ENCODE results near the gene ZFAND3. TPM values are rescaled to one million over a fixed set of nuclear protein-coding genes. Genes with fewer than 3 reads are reported as not detected.
A peak's percentile ranks its signal among the peaks of the same experiment; 100 is the strongest.

Gene ZFAND3
- total RNA-seq, 6 donors from 2014 or later = 26.2 to 66.4 (median 55.5) TPM

GRCh38 chr6:38161754-38162492, 342.4 kb downstream of the ZFAND3 start:
- no peak for ATAC-seq (ENCODE audit: low FRiP score in 2 of 2)
- DNase-seq = no peak
- 83 to 85% methylated on average over 12 to 15 of the region's 15 CpGs for WGBS, 2 donors

GRCh38 chr6:38162493-38163185, 343.1 kb downstream of the ZFAND3 start:
- ATAC-seq (ENCODE audit: low FRiP score in 2 of 2) (no peak), DNase-seq (no peak)
- Histone ChIP-seq H3K4me3 (no peak overlapping the region), H3K9me3 (no peaks in the 10 kb centered on the region), H3K4me1 (no peaks in the 10 kb centered on the region), H3K27me3 (no peaks in the 10 kb centered on the region), H3K27ac (no peak overlapping the region), H3K36me3 (no peaks in the 10 kb centered on the region)
- TF ChIP-seq POLR2A (IDR thresholded peaks at IDR 0.05) (no peak), CTCF (IDR thresholded peaks at IDR 0.05) (no peak), EP300 (IDR thresholded peaks at IDR 0.05) (no peak), POLR2AphosphoS5 (IDR thresholded peaks at IDR 0.05) (no peak)
- 98% methylated on average over 15 to 17 of the region's 17 CpGs for WGBS, 2 donors

More at GRCh38 chr6:38161754-38162492, 342.4 kb downstream of the ZFAND3 start:
- Histone ChIP-seq H3K9me3 (no peaks in the 10 kb centered on the region), H3K36me3 (no peaks in the 10 kb centered on the region), H3K4me1 (no peaks in the 10 kb centered on the region), H3K27me3 (no peaks in the 10 kb centered on the region), H3K4me3 (no peak overlapping the region), H3K27ac (no peak overlapping the region)
- TF ChIP-seq CTCF (IDR thresholded peaks at IDR 0.05) (no peak), POLR2AphosphoS5 (IDR thresholded peaks at IDR 0.05) (no peak), EP300 (IDR thresholded peaks at IDR 0.05) (no peak), POLR2A (IDR thresholded peaks at IDR 0.05) (no peak)

- Histone ChIP-seq H3K27me3 (no peaks in the 10 kb centered on the region), H3K4me3 (no peak overlapping the region), H3K36me3 (no peaks in the 10 kb centered on the region), H3K27ac (no peak overlapping the region), H3K4me1 (no peaks in the 10 kb centered on the region), H3K9me3 (no peaks in the 10 kb centered on the region)
- TF ChIP-seq CTCF (IDR thresholded peaks at IDR 0.05) (no peak), POLR2AphosphoS5 (IDR thresholded peaks at IDR 0.05) (no peak), EP300 (IDR thresholded peaks at IDR 0.05) (no peak), POLR2A (IDR thresholded peaks at IDR 0.05) (no peak)
- ATAC-seq (ENCODE audit: low FRiP score in 2 of 2) (no peak), DNase-seq (peak in 1 of 2 donors; percentile 52)
- WGBS, 2 donors = 84 to 85% methylated on average over 29 of the region's 29 CpGs
Measured at GRCh38 chr6:38163186-38164130, 343.9 kb downstream of the ZFAND3 start.

GRCh38 chr6:38164131-38164481, 344.6 kb downstream of the ZFAND3 start:
- no peak for ATAC-seq (ENCODE audit: low FRiP score in 2 of 2)
- Histone ChIP-seq H3K4me1 (no peaks in the 10 kb centered on the region), H3K27ac (no peak overlapping the region), H3K36me3 (no peaks in the 10 kb centered on the region), H3K4me3 (no peak overlapping the region), H3K27me3 (no peaks in the 10 kb centered on the region), H3K9me3 (no peaks in the 10 kb centered on the region)
- TF ChIP-seq CTCF (IDR thresholded peaks at IDR 0.05) = no peak
- TF ChIP-seq POLR2AphosphoS5 (IDR thresholded peaks at IDR 0.05) = no peak
- no peak for TF ChIP-seq EP300 (IDR thresholded peaks at IDR 0.05)
- no peak for TF ChIP-seq POLR2A (IDR thresholded peaks at IDR 0.05)
- DNase-seq = no peak
- WGBS, 2 donors = 80 to 86% methylated on average over 6 of the region's 6 CpGs

All from upper lobe of left lung (tissue), 6 donors.